GM19397 (cell line): ENCODE measurements around the gene BRI3.

Source experiments
- ATAC-seq: cut with Tn5 transposase; IDR thresholded peaks from one replicate; pipeline ENCODE4 v1.9.1; 2021; ENCODE audit warnings: mild to moderate bottlenecking, moderate library complexity; ENCODE audit not compliant: unreplicated experiment

Gene BRI3

GRCh38 chr7:98338441-98338840 lies 57.0 kb downstream of the BRI3 start:
- ATAC-seq: no peak

DNA sequence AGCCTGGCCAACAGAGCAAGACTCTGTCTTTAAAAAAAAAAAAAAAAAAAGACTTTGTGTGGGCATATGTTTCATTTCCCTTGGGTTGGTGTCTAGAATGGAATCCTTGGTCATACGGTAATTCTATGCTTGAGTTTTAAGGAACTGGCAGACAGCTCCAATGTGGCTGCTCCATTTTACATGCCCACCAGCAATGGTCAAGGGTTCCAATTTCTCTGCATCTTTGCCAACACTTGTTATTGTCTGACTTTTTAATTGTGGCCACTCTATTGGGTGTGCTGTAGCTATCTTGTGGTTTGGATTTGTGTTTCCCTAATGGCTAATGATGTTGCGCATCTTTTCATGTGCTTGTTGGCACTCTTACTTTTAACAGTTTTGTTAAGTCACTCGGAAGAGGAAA lies 57.6 kb downstream of the BRI3 start:
- no peak for ATAC-seq

- ATAC-seq: no peak
These were observed 59.6 kb downstream of the BRI3 start for GRCh38 chr7:98341106-98341505.
